C1 segment of cervical spinal cord (tissue), 14 donors: ENCODE measurements around the gene TMEM255B.

ENCODE experiments used
- DNase-seq, 14 donors: peaks; one replicate each; lab custom pipeline; 2025; lab: John Stamatoyannopoulos, UW

The TMEM255B gene

DNA sequence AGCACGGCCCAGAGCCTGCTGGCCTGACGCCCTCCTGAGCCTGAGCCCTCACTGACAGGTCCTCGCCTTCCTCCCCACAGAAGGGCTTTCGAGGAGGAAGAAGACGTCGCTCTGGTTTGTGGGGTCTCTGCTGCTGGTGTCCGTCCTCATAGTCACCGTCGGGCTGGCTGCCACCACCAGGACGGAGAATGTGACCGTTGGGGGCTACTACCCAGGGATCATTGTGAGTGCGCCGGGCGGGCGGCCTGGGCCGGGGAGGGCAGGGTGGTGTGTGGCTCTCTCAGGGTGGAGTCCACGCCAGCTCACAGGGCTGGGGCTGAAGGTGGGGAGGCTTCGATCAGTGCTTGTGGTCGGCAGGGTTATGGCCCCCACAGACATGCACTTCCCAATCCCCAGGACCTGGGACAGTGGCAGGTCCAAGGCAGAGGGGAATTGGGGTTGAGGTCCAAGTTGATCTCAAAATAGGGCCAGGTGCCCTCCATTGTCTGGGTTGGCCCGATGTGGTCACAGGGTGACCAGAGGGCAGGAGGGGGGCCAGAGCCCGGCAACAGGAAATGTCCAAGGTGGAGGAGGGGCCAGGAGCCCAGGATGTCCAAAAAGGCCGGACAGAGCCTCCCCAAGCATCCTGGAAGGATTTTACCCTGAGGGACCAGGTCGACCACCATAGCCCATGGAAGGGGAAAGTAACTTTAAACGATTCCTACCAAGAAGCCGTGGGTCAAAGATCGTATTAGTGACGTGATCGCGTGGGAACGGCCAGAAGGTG, 7.2 kb downstream of the TMEM255B start:
- no peak for DNase-seq

DNA sequence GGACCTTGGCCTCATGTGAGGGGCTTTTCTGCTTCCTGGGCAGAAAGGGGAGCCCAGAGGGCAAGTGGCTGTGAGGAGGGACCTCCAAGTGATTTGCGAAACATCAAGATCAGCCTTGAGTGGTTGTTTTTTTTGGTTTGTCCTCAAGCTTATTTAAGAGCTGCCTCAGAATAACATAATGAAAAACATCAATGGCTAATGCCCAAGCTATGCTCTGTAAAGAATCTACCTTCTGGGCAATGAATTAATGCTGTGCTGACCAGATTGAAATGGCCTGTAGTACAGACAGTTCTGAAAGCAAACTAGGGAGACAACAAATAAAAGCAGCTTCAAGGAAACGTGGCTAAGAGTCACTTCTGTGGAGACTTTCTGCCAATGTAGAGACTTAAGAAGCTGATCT, 8.3 kb downstream of the TMEM255B start:
- no peak for DNase-seq

DNA sequence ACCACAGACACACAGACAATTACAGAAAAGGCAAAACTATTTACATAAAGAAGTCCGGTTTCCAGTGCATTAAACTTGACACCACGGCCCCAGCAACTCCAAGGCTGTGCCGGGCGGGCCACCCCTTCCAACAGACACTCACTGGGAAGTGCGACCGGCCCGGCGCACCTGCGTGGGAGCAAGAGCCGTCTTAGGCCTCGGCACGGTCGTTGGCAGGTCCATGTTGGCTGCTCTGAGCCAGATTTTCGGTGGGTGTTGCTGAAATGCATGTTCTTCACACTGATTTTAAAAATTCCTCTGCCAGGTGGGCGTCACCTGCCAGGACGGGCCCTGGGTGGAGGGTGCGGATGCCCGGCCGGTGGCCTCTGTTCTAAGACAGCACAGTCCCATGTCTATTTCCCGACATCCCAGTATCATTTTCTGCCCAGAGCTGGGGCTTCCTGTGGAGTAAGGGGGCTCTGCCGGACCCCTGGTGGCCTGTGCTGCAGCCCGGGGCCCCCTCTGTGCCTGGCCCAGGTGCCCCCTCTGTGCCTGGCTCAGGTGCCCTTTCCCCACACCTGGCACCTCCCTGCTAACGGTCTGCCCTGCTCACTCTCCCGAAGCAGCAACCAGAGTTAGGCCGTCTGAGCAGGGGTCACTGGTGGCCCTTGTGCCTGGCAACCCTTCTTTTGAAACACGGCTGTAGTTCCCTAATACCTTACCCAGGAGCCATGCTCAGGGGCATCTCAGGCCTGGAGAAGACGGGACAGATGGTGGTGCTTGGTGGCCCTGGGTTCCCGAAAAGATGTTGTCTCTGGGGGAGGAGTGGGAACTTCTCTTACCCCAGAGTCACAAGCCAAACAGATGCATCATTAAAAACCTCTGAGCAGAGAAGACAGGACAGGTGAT, 9.2 kb downstream of the TMEM255B start:
- DNase-seq, result no peak

DNA sequence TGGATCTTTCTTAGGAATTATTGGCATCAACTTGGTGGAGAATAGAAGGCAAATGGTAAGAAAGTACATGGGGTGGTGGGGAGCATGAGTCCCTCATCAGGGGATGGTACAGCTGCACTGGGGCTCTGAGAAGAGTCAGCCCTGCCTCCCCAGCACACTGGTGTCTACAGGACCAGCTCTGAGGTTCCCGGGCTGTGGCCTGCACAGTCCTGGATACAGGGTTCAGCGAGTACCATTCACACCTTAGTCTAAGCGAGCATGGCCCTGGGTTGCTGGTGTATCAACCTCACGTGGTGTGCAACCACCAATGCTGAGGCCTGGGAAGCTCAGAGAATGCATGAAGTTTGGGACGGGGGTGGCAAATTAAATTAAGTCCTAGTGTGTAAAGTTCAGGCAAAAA, 10.1 kb downstream of the TMEM255B start:
- no peak for DNase-seq

DNA sequence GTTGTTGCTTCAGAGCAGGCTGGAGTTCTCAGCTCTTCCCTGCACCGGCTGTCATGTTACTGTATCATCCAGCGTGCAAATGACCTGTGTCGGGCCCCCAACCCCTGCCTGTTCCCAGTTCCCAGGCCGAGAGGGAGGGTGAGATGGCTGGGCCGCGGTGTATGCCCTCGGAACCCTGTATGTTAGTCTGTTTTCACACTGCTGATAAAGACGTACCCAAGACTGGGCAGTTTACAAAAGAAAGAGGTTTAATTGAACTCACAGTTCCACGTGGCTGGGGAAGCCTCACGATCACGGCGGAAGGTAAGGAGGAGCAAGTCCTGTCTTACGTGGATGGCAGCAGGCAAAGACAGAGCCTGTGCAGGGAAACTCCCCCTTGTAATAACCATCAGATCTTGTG, 10.9 kb downstream of the TMEM255B start:
- DNase-seq, result no peak

DNA sequence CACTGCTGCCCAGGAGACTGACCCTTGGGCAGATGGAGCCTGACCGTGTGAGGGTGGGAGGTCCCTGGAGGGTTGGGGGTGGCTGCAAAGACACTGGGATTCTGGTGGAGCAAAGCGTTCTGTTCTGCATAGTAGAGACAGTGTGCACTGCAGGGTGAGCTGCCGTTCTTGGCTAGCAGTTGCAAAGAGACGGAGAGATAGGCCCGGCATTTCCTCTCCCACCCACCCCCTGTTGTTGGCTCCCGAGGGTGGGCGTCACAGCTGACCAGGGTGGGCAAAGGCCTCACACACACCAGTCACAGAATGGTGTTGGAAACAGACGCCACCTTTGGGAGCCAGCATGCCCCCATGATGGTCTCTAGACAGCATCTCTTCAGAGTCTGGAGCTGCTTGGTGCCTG, 11.4 kb downstream of the TMEM255B start:
- no peak for DNase-seq

DNA sequence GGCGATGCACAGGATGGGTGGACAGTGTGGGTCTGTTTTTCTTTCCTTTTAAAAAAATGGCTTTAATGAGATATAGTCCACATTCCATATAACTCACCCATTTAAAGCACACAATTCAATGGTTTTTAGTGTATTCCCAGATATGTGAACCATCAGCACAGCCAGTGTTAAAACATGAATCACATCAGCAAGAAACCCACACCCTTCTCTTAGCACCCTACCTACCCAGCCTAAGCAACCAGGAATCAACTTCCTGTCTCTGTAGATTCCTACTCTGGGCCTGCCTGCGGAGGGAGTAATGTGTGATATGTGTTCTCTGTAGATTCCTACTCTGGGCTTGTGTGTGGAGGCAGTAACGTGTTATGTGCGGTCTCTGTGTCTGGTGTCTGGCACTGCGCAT, 11.9 kb downstream of the TMEM255B start:
- no peak for DNase-seq

DNA sequence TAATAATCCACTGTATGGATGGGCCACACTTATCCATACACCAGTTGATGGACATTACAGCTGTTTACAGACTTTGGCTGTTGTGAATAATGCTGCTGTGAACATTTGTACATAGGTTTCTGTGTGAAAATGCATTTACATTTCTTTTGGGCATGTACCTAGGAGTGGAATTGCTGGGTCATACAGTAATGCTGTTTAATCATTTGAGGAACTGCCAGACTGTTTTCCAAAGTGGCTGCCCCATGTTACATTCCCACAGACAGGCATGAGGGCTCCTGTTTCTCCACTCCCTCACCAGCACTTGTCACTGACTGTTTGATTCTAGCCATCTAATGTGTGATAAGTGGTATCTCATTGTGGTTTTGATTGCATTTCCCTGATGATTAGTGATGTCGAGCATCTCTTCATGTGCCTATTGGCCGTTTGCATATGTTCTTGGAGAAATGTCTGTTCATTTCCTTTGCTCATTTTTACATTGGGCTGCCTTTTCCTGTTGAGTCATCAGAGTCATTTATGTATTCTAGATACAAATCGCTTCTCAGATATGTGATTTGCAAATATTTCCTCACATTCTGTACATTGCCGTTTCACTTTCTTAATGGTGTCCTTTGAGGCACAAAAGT, 12.8 kb downstream of the TMEM255B start:
- DNase-seq, result no peak

DNA sequence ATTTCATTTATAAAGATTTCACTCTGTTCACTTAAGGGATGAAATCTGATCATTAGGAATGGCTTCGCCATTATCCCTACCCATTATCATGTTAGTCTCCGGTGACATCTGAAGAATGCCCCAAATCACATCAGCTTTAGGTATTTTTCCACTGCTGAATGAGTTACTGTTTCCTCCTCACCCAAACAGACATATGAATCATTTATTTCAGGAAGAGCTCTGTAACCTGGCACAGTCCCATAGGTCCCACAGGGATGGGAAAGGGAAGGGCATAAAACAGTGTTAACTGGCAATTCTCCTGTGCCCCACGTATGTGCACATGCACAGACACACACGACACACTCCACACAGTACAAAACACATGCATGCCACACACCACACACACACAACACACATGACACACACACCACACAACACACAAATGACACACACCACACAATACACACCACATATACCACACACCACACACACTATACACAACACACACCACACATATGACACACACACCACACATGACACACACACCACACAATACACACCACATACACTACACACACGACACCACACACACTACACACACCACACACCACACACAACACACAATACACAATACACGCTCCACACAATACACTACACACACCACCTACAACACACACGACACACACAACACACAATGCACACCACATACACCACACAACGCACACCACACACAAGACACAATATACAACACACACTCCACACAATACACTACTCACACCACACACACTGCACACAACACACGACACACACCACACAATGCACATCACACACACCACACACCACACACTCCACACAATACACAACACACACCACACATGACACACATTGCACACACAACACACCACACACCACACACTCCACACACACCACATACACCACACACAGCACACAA, 15.4 kb downstream of the TMEM255B start:
- no peak for DNase-seq

DNA sequence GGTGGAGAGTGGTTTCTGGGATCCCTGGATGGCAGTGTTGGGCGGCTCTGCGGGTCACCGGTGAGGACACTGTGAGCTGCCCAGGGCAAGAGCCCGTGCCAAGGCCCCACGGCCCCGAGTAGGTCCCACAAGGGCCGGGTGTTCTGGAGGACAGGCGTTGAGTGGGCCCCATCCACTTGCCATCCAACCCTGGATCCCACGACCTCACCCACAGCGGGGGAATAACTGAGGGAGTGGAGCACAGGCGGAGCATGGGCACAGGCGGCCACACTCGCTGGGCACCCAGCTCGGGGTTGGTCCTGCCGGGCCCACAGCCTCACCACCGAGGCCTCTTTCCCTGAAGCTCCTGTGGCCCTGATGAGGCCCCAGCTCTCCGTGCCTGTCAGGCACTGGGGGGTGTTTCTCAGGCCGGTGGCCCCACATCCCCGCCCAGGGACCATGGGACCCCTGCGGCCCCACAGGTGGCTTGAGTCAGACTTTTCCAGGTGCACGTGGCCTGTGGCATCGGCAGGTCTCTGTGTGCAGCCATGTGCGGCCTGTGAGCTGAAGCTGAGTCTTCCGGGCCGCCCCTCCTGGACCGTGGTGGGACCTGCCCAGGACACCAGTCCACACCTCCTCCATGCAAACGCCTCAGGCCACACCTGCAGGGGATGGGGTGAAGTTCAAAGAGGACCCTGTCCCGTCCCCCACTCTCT, 16.6 kb downstream of the TMEM255B start:
- no peak for DNase-seq

DNA sequence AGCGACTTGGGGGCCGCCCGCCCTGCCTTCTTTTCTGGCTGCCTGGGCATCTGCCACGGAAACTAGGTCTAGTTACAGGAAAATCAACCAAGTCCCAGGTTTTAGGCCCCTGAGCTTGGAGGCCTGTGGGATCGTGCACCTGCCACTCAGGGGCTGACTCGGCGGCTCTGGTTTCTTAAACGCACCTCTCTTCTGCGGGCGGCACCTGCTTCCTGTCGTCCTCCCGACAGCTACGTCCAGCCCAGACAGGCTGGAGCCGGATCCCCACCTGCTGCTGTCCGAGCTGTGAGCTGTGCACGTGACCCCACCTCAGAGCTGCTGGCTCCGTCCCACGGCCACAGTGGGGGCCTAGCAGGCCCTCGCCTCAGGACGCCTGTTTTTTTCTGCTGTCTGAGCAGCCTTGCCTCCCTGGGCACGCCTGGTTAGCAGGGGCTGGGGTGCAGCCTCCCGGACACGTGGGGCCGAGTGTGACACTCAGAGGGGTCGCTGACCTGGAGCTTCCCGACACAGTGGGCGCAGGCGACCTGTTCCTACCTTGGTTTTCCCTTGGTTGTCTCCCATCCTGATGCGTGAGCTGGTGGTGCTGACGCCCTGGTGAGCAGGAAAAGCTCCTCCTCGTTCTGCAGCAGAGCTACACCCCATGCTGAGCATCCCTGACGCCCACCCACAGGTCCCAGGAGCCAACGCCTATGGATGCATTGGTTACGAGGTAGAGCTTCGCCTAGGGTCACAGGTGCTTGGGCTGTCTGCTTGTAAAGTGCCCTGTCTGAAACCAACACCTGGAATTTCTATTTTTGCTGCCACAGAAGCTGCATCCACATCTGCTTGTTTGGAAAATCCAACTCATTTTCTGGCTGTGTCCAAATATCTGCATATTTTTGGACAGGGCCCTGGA, 17.5 kb downstream of the TMEM255B start:
- DNase-seq, result no peak

DNA sequence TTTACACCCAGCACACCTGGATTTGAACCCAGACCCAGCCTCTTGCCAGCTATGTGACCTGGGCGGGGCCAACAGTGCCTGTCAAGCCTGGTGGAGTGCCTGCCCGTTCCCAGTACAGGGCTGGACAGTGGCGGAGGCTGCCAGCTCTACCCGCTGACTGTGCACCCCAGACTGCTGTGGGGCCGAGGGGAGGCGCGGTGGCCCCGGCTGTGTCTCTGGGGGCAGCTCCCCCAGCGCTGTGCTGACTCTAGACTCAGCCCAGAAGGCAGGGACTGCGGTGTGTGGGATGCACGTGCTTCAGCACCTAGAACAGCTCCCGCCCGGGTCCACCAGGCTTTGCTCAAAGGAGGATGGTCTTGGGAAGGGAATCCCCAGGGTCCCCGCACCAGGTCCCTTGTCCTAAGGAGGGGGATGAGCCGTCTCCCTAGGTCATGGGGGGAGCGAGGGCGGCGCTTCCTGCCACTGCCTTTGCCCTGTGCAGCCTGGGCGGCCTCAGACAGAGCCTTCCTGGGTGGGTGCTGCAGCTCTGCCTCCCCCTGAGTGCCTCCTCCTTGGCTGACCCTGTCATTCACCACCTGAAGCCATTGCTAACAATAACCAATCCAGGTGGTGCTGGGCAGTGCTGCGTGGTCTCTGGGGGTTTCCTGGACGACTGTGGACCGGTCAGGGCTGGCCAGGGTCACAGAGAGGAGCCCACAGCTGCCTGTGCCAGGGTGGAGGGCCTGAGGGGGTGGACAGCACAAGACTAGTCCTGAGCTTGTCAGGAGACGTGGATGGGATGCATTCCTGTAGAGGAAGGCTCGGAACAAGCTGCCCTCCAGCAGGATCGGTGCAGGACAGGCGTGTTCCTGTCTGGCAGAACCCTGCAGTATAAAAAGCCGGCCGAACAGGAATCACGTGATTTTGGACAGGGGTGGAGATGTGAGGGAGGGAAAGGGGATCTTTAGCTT, 18.6 kb downstream of the TMEM255B start:
- no peak for DNase-seq

DNA sequence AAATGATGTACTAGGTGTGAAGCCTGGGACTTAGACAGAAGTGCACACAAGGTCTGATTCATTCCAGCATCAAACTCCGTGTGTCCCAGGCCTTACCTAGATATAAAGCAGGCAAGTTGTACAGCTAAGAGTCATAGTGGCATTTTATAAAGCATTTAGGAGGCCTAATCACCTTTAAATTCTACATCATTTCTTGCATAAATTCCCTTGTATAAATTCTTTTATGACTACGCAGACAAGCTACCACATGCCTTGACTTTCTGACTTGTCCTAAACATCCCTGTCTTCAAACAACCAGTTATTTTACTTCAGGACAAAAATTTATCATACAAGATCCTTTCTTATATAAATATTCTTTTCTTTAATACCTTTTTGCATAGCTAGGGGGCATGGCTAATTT, 22.5 kb downstream of the TMEM255B start:
- no peak for DNase-seq

DNA sequence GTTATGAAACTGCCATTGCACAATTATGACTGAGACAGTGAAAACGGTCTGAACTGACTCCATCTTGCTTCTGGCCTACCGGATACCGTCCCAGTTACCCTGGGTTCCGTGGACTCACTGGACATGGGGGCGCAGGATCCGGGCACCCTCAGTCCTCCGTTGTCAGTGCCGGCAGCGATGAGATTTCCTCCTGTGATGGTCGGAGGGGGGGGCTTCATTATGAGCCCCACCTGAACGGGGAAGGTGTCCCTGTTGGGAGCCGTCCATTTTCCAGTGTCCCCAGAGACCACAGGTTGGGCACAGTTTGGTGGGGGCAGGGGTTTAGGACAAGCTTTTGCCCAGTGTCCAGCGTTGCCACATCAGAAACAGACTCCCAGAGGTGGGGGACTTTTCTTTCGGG, 23.4 kb downstream of the TMEM255B start:
- DNase-seq, result no peak

DNA sequence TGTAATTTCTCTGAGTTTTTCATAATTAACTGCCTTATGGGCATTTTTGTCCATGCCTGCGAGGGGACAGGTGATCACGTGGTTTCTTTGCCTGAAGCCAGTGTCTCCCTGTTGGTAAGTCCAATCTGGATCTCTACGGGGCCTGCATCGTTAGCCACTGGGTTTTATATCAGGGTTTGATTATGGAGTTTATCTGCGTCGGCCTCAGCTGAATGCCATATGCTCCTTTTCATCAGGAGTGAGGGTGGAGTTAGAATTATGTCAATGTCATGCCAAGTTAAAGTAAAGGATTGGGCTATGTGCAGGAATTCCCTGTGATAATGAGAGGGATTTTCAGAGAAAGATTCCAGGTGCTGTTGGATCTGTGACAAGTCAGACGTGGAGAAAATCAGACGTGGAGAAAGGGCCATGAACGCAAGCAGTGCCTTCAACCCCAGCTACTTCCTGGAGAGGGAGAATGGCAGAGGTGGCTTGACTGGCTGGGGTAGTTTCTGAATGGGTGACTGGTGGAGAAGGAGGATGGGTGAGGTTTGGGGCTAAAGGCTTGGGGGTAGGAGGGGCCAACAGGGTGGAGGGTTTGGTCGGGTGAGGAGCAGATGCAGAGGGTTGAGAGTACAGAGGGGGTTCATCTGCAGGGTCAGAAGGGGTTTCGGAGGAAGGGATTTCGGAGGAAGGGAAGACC, 24.3 kb downstream of the TMEM255B start:
- DNase-seq, result no peak

DNA sequence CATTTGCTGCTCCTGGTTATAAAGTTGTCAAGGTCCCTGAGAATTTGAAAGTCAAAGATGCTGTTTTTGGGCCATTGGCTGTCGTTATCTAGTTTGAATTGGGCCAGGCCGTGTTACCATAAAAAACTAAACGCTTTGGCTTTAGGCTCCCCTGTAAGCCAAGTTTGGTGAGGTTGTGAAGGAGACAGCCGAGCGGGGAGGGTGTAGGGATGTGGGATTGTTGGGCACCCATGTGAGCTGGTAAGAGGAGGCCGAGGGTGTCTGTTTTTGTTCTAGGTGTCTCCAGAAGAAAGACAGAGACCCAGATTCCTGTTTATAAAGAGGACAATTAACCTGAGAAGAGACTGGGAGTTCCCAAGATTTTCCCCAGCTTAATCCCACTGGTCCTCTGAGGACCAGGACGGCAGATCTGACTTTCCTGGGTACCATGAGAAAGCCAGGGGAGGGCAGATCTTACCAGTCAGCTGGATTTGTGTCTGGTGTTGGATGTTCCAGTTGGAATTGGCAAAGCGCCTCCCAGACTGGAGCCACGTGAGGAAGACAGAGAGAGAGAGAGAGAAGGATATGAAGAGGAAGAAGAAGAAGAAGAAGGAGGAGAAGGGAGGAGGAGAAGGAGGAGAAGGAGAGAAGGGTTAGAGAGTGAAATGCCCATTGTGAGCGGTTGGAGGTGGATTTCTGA, 25.1 kb downstream of the TMEM255B start:
- DNase-seq, result no peak

DNA sequence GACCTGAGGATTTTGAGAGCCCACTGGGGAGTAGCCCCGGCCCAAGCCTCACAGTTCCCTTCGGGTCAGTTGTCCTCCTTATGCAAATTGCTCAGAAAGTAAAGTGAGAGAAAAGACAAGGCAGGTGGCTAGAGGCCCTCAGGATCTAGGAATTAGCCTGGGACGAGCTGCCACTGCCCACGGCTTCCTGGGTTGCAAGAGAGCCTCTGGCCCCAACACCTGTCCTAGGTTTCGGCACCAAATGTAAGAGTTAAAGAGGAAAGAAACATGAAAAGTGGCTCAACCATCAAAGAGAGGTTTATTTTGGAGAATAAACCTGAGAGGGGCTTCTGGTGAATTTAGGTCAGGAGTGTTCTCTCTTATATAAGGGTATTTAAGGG, 25.6 kb downstream of the TMEM255B start:
- no peak for DNase-seq
